Posterior vena cava (tissue), 2 donors: Measurements from ENCODE around the gene CEP164. TPM values are rescaled to one million over a fixed set of nuclear protein-coding genes. Genes with fewer than 3 reads are reported as not detected.

Source experiments
- DNase-seq: peaks from one replicate; pipeline ENCODE4 v3.0.0-alpha.2; 2020; ENCODE audit warnings: low spot score
- intact Hi-C, 2 donors: fragments of 100-400 bp; cut with DNase I; formaldehyde crosslinking; loops; one replicate each; pipeline versions ENCODE4 v1.14.1 to v1.14.2; 2022 to 2023
- total RNA-seq, 2 donors: library from RNA; stranded (reverse); fragmentation: NEBNext Ultra II Directional; extraction: Animal tissue kit (Norgen Biotek cat#: 25700); gene quantifications; one replicate each; pipeline ENCODE4 v1.2.1, GENCODE V29; 2021
- donor health status: DM: yes; HTN: yes; CAD: no.
- donor health status: DM: yes; HTN: yes; CAD: no.

Gene CEP164
- total RNA-seq, 2 donors from 2014 or later = 23.1 to 28.2 TPM

GRCh38 chr11:117428186-117428855 lies 100.7 kb downstream of the CEP164 start:
- peak; percentile 57 for DNase-seq
- intact Hi-C loops = loop anchor here in 1 of 2 donors (10.0 kb wide), 1 partner anchor 386 kb away; no protein-coding TSS in a partner anchor

- intact Hi-C loops = loop anchor here in 1 of 2 donors (10.0 kb wide), 1 partner anchor 386 kb away; no protein-coding TSS in a partner anchor
- no peak for DNase-seq
Measured at GRCh38 chr11:117428856-117429229, 101.2 kb downstream of the CEP164 start.

GRCh38 chr11:117430293-117430955 lies 102.8 kb downstream of the CEP164 start:
- no peak for DNase-seq

GRCh38 chr11:117431436-117431835 lies 103.8 kb downstream of the CEP164 start:
- intact Hi-C loops = no loop called here
- no peak for DNase-seq

More at GRCh38 chr11:117430293-117430955, 102.8 kb downstream of the CEP164 start:
- intact Hi-C loops = no loop called here

- DNase-seq = no peak
- intact Hi-C loops = no loop called here
Measured at GRCh38 chr11:117433717-117434116, 106.1 kb downstream of the CEP164 start.

- intact Hi-C loops = no loop called here
- DNase-seq = no peak
Measured at GRCh38 chr11:117434481-117434880, 106.8 kb downstream of the CEP164 start.

DNA sequence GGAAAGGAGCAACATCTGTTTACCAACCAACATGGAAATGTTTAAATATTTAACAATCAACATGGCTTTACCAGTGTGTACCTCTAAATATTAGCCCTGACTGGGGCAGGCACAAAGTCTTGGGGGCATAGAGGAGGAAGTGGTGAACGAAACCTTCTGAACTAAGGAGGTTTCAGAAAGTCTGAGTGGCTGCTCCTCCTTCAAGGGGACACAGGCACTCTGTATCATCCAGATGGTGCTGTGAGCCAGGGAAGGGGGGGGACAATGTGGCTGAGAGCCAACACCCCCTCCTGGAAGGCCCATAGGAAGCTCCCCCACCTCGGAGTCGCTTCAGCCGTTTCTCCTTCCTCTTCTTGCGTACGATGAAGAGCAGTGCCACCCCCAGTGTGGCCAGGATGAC lies 107.7 kb downstream of the CEP164 start:
- intact Hi-C loops = no loop called here
- peak; percentile 36 for DNase-seq

- intact Hi-C loops = no loop called here
- DNase-seq = peak; percentile 69
Measured at GRCh38 chr11:117437041-117437790, 109.6 kb downstream of the CEP164 start.

GRCh38 chr11:117437791-117438130 lies 110.1 kb downstream of the CEP164 start:
- intact Hi-C loops = no loop called here
- DNase-seq = no peak

DNA sequence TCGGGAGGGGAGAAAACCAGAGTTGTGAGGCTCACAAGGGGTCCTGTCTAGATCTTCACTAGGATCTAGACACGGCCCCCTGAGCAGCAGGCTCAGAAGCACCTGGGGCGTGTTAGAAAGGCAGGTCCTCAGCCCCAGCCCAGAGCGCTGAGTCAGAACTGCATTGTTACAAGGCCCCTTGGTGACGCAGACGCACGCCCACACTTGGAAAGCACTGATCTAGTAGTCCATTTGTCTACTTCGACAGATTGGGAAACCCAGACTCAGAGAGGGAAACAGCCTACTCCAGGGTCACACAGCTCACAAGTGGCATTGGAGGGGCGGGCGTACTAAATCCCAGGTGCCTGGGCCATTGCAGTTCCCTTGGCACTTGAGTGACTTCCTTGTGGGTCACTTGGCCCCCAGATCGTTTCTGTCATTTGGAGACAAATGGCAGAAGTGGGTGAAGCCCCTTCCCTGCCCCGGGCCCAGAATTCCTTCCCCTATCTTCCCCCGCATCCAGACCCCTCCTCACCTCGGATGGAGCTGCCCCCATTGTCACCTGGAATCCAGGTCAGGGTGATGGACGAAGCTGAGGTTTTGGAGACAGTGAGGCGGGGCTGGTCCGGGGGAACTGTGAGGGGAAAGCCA lies 110.8 kb downstream of the CEP164 start:
- intact Hi-C loops = no loop called here
- DNase-seq = peak; percentile 44

GRCh38 chr11:117439256-117439655 lies 111.6 kb downstream of the CEP164 start:
- intact Hi-C loops = no loop called here
- peak; percentile 72 for DNase-seq

- intact Hi-C loops = loop anchor here (5.0 to 10.0 kb wide), 2 partner anchors 365 to 377 kb away; no protein-coding TSS in a partner anchor
- DNase-seq = peak; percentile 63
Measured at GRCh38 chr11:117440258-117440657, 112.6 kb downstream of the CEP164 start.

DNA sequence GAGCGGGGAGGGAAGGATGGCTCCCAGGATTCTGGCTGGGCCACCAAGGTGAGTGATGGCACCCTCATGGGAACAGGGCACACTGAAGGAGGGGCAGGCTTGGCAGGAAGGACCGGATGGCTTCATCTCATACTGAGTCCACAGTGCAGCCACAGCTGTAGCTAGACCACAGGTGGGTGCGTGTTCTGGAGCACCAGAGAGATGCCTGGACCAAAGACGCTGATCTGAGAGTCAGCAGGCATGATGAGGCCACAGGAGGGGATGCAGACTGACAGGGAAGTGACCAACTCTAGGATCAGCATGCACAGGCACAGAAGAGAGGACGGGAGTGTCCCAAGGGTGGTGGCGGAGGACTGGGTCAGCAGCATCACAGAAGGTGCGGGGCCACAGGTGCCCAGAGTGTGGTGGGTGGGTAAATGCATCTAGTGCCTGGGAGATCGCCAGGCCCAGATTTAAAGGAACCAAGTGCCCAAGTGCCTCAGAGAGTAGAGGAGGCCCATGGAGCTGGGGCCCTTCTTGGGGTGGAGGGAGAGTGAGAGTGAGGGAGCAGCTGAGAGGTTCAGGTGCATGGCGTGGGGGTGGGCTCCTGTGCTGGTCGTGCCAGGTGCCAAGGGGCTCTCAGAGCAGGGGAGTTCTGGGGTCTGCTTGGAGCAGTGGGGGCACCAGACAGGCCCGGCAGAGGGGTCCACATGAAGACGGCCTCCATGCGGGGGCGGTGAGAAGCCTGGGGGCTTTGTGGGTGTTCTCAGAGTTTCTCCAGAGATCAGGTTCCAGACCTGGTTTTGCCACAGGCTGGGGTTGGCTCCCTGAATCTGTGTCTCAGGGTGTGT lies 113.7 kb downstream of the CEP164 start:
- peak; percentile 70 for DNase-seq
- intact Hi-C loops = loop anchor here (5.0 to 10.0 kb wide), 2 partner anchors 363 to 376 kb away; no protein-coding TSS in a partner anchor

DNA sequence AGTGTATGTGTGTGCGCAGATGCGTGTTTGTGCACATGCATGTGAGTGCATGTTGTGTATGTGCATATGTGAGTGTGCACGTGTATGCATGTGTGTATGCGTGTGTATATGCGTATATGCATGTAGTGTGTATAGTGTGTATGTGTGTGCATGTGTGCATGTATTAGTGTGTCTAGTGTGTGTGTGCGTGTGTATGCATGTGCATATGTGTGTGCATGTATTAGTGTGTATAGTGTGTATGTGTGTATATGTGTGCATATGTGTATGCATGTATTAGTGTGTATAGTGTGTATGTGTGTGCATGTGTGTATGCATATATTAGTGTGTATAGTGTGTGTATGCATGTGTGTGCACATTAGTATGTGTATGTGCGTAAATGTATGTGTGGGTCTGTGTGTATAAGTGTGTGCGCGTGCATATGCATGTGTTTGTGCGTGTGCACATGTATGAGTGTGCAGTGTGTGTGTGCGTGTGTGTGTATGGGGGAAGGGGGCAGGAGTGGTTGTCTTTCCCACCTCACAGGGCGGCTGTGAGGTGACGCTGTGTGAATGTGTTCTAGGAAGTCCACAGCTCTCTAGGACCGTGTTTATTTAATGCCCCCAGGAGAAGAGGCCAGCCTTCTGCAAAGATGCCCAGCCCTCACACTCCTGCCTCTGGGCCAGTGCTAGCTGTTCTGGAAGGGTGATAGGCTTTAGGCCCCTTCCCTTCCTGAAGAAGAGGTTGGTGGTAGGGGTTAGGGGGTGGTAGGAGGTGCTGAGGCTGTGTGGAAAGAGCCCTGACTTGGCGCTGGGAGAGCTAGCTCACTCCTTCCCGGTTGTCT lies 114.6 kb downstream of the CEP164 start:
- intact Hi-C loops = loop anchor here (5.0 to 10.0 kb wide), 2 partner anchors 363 to 375 kb away; no protein-coding TSS in a partner anchor
- no peak for DNase-seq

GRCh38 chr11:117442869-117443239 lies 115.2 kb downstream of the CEP164 start:
- DNase-seq = peak; percentile 51
- intact Hi-C loops = loop anchor here (5.0 to 10.0 kb wide), 2 partner anchors 362 to 374 kb away; no protein-coding TSS in a partner anchor

- intact Hi-C loops = loop anchor here (5.0 to 10.0 kb wide), 2 partner anchors 361 to 374 kb away; no protein-coding TSS in a partner anchor
- peak; percentile 89 for DNase-seq
Measured at GRCh38 chr11:117443266-117444186, 115.9 kb downstream of the CEP164 start.

- intact Hi-C loops = loop anchor here (5.0 to 10.0 kb wide), 2 partner anchors 361 to 373 kb away; no protein-coding TSS in a partner anchor
Measured at GRCh38 chr11:117444256-117444655, 116.6 kb downstream of the CEP164 start.

More at GRCh38 chr11:117444256-117444655, 116.6 kb downstream of the CEP164 start:
- DNase-seq = no peak
